Astrocyte (in vitro differentiated cells and primary cell): ENCODE measurements around the gene CROCC2.

Source experiments
- EZH2 ChIP-seq: IDR thresholded peaks from 2 replicates; pipeline ENCODE4 v1.6.1; 2012; ENCODE audit warnings: mild to moderate bottlenecking, low read length, inconsistent platforms; ENCODE audit not compliant: insufficient read depth
- TF ChIP-seq, protein P1 (sequence below): IDR thresholded peaks from 2 replicates; pipeline ENCODE4 v1.5.1; 2011; ENCODE audit warnings: low read depth, mild to moderate bottlenecking, inconsistent platforms, low read length, moderate library complexity; ENCODE audit not compliant: insufficient read depth

DNA sequence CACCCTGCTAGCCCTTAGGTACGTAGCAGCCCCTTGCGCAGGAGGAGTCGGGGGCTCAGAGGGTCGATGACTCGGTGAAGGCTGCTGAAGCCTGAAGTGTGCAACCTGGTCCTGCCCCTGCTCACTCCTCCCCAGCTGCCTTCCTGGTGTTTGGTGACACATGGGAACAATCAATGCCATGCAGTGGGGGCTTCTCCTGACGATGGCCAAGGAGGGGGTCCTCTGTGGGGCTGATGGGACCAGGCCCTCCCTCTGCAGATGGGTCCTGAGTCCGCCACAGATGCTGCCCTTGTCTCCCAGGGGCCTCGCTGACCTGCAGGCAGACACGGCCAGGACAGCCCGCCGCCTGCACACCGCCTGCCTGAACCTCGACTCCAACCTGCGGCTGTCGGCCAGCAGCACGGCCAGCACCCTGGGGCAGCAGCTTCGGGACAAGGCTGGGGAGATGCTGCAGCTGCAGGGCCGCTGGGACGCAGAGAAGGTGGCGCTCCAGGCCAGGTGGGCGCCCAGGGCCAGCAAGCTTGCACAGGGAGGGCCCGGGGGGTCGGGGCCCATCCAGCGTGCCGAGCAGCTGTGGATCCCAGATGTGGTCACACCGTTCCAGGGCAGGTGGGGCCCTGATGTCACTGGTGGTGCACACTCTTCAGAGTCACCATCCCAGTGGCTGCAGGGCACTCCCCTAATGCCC is 24.6 kb downstream of the CROCC2 start:
- TF ChIP-seq, protein P1, sequence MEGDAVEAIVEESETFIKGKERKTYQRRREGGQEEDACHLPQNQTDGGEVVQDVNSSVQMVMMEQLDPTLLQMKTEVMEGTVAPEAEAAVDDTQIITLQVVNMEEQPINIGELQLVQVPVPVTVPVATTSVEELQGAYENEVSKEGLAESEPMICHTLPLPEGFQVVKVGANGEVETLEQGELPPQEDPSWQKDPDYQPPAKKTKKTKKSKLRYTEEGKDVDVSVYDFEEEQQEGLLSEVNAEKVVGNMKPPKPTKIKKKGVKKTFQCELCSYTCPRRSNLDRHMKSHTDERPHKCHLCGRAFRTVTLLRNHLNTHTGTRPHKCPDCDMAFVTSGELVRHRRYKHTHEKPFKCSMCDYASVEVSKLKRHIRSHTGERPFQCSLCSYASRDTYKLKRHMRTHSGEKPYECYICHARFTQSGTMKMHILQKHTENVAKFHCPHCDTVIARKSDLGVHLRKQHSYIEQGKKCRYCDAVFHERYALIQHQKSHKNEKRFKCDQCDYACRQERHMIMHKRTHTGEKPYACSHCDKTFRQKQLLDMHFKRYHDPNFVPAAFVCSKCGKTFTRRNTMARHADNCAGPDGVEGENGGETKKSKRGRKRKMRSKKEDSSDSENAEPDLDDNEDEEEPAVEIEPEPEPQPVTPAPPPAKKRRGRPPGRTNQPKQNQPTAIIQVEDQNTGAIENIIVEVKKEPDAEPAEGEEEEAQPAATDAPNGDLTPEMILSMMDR, result no peak
- no peak for TF ChIP-seq EZH2
